ENCODE measurements around the gene DNAAF1. TPM values are rescaled to one million over a fixed set of nuclear protein-coding genes. Genes with fewer than 3 reads are reported as not detected.

The DNAAF1 gene
- total RNA-seq, 1 donor: 0.09 TPM

DNA sequence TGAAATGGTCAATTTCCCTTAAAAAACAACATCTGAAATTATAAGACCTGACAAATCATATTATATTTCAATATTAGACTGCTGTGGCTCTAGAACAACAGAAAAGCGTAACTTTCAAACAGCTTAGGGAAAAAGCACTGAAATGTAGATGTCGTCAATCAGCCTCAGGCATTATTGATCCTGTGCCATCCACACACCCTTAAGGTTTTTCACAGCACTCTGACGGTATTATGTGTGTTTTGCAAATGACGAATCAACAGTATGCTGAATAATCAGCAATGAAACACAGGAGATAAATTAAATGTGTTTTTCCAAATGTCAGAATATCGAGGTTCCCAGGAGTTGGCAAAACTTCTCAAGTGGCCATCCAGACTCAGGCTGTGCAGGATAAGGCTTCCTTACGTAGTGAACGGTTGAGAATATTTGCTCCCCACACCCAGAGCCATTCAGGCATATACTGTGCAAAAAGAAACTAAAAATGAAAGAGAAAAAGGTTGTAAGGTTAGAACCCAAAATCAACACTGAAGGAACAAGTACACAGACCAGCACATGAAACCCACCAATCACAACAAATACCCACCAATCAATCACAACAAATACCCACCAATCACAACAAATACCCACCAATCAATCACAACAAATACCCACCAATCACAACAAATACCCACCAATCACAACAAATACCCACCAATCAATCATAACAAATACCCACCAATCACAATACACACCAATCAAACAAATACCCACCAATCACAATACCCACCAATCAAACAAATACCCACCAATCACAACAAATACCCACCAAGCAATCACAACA is 20.6 kb upstream of the DNAAF1 start:
- DNase-seq (ENCODE audit: low read depth): no peak
- H3K4me3 ChIP-seq (ENCODE audit: low read depth, low read length): no peak overlapping the region
- TF ChIP-seq, protein P1, sequence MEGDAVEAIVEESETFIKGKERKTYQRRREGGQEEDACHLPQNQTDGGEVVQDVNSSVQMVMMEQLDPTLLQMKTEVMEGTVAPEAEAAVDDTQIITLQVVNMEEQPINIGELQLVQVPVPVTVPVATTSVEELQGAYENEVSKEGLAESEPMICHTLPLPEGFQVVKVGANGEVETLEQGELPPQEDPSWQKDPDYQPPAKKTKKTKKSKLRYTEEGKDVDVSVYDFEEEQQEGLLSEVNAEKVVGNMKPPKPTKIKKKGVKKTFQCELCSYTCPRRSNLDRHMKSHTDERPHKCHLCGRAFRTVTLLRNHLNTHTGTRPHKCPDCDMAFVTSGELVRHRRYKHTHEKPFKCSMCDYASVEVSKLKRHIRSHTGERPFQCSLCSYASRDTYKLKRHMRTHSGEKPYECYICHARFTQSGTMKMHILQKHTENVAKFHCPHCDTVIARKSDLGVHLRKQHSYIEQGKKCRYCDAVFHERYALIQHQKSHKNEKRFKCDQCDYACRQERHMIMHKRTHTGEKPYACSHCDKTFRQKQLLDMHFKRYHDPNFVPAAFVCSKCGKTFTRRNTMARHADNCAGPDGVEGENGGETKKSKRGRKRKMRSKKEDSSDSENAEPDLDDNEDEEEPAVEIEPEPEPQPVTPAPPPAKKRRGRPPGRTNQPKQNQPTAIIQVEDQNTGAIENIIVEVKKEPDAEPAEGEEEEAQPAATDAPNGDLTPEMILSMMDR (IDR thresholded peaks at IDR 0.05; ENCODE audit: insufficient read depth, low read length): no peak

DNA sequence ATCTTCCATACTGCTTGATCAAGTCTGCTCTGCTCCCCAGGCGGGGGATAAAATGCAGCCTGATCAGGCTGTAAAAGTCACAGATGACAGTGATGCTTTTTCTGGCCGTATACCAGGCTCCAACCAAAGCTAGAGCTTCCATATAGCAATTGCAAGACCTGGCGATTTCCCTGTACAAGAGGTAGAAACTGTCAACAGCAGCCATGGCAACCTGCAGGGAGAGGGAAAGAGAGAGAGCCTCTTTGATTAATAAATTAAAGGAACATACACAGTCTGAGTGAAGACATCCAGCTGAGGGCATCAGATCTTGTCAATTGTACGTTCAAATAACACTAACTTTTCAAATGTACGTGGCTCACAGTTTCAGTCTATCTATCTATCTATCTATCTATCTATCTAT is 14.0 kb upstream of the DNAAF1 start:
- no peak for DNase-seq (ENCODE audit: low read depth)
- no peak overlapping the region for H3K4me3 ChIP-seq (ENCODE audit: low read depth, low read length)
- TF ChIP-seq, protein P1 (IDR thresholded peaks at IDR 0.05; ENCODE audit: insufficient read depth, low read length): no peak

DNA sequence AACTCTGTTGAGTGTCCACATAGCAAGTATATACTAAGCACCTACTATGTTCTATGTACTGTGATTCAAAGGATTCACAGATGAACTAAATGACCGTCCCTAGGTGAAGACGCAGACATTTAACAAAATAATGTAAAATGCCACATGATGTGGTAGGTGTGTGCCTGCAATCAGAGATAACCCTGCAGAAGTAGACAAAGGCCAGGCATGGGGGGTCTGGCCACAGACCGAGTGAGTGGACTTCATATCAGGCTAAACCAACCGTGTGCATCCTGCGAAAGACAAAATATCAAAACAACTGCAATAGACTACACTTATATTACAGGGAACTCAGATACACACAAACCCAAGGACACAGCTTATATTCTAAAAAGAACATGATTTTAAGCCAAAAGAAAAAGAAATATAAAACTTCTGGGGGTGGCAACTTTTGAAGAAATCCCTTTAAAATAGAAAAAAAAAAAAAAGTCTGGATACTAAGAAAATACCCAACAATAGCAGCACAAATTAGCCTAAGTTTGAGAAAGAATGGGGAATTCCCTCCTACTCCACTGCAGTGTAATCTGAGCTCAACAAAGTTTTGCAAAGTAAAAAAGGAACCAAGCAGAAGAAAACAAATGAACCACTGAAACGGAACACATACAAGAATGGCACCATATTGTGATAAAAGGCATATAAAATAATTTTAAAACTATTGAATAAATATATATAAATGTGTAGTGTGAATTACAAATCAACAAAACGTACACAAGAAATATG is 12.4 kb upstream of the DNAAF1 start:
- H3K4me3 ChIP-seq (ENCODE audit: low read depth, low read length): no peak overlapping the region
- TF ChIP-seq, protein P1 (IDR thresholded peaks at IDR 0.05; ENCODE audit: insufficient read depth, low read length): no peak
- DNase-seq (ENCODE audit: low read depth): no peak

DNA sequence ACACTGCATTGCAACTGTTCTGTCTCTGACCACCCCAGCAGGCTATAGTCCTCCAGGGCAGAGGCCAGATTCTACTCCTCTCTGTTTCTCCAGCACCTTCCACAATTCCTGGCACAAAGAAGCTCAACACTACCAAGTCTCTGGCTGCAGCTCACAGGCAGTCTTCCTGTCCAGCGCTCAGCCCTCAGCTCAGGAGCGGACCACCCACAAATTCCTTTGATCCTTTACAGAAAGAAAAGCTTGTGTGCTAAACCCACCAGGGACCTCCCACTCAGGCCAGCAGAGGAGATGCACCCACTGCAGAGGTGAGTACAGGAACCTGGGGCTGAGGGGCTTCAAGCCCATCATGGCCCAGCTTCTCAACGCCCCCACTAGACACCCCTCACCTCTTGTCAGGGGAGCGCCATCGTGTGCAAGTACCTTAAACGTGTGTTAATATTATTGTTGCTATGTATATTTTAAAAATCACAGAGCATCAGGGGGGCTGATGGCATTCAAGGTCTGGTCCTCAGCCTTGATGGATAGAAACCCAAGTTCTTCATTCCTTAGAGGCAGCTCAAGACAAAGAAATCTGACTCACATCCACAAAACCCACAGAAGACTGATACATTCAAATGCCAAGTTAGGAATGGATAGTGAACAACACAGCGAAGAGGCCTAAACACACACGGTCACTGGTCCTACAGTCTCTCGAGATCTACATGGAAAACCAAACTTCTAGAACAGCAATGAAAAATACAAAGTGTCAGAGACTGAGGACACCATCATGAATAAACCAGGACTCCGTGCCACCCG is 8.6 kb upstream of the DNAAF1 start:
- no peak for DNase-seq (ENCODE audit: low read depth)
- TF ChIP-seq, protein P1 (IDR thresholded peaks at IDR 0.05; ENCODE audit: insufficient read depth, low read length): no peak
- no peak overlapping the region for H3K4me3 ChIP-seq (ENCODE audit: low read depth, low read length)

DNA sequence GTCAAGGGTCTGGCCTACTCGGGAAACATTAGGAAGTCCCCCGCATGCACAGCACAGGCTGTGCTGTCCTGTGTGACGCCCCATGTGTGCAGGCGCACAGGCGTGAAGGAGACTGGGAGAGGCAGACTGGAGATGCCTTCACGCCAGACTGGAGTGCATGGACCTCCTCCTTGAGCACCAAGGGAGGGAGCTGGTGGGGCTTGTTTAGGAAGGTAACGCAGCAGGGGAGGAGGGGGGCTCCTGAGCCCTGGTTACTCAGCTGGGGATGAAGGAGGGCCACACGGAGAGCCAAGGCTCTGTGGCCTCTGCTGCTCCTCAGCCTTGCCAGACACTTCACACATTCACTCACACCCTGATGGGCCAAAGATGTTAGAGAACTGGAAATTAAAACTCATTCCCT is 7.8 kb upstream of the DNAAF1 start:
- no peak overlapping the region for H3K4me3 ChIP-seq (ENCODE audit: low read depth, low read length)
- TF ChIP-seq, protein P1 (IDR thresholded peaks at IDR 0.05; ENCODE audit: insufficient read depth, low read length): no peak
- no peak for DNase-seq (ENCODE audit: low read depth)

DNA sequence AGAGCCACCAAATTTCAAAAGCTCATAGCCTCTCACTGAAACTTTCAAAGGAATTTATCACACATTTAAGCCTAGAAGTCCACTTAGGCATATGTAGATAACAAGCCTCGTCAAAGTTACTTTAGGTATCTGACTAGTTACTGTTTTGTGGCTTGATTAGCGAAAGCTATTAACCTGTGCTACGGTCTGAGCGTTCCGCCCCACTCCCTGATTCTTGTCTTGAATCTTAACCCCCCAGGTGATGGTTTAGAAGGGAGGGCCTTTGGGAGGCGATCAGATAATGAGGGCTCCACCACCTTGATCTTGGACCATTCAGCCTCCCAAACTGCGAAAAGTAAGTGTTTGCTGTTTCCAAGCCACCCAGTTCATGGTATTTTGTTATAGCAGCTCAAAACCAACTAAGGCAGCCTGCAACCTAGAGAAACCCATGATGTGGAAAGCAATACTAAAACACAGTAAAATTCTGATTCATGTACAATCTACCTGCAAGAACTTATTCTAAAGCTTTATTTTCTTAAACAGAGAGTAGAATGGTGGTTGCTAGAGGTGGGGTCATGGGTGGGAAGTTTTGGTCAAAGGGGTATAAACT is 7.2 kb upstream of the DNAAF1 start:
- DNase-seq (ENCODE audit: low read depth): no peak
- TF ChIP-seq, protein P1 (IDR thresholded peaks at IDR 0.05; ENCODE audit: insufficient read depth, low read length): no peak
- H3K4me3 ChIP-seq (ENCODE audit: low read depth, low read length): no peak overlapping the region

All from fibroblast of the aortic adventitia (primary cell).